HL-60 (cell line): ENCODE data around the gene ZFP69.

Experiments
- DNase-seq, 2 experiments: peaks; one replicate each; pipeline ENCODE4 v3.0.0-alpha.2; 2010 to 2020; ENCODE audit warnings: low read depth in 1 of 2, low spot score in 1 of 2
- H3K27ac ChIP-seq: fragments of 250-450 bp; sonication (Bioruptor Pico); replicated peaks from 2 replicates; pipeline ENCODE4 v1.5.1; 2020; ENCODE audit warnings: mild to moderate bottlenecking, moderate library complexity
- H3K27me3 ChIP-seq: fragments of 250-450 bp; sonication (Bioruptor Pico); 2 replicates; pipeline ENCODE4 v1.5.1; 2021; ENCODE audit warnings: mild to moderate bottlenecking, moderate library complexity; ENCODE audit not compliant: insufficient read depth, poor library complexity, severe bottlenecking
- H3K4me3 ChIP-seq: replicated peaks from 2 replicates; pipeline ENCODE4 v1.5.1; 2011; ENCODE audit warnings: mild to moderate bottlenecking, control low read depth, low read length; ENCODE audit not compliant: insufficient read depth
- GABPA ChIP-seq: IDR thresholded peaks from 2 replicates; pipeline ENCODE4 v1.6.1; 2012; ENCODE audit warnings: low read depth
- POLR2AphosphoS5 ChIP-seq: IDR thresholded peaks from 2 replicates; pipeline ENCODE4 v1.6.1; 2012; ENCODE audit warnings: low read depth
- SPI1 ChIP-seq: IDR thresholded peaks from 2 replicates; pipeline ENCODE4 v1.6.1; 2012; ENCODE audit warnings: low read depth, mild to moderate bottlenecking, borderline replicate concordance
- TF ChIP-seq, protein P1 (sequence below): IDR thresholded peaks from one replicate; pipeline ENCODE4 v1.5.1; 2011; ENCODE audit warnings: low read length, control low read depth, inconsistent platforms; ENCODE audit not compliant: insufficient read depth
- TF ChIP-seq, protein P2 (sequence below): IDR thresholded peaks from 2 replicates; pipeline ENCODE4 v1.6.1; 2012; ENCODE audit warnings: low read depth; ENCODE audit not compliant: insufficient replicate concordance

Gene ZFP69

DNA sequence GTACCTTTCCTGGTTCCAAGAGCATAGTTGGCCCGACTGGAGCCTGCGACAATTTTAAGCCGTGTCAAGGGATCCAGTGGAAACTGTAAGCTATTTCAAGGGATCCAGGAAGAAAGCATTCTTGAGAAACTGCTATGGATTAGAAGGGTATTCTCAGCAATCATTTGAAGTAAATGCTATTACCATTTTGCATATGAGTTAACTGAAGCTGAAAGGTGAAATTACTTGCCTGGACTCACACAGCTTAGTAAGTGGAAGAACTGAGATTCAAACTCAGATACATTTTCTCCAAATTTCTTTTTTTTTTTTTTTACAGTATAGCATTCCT, 54.9 kb downstream of the ZFP69 start:
- Histone ChIP-seq H3K27ac (peak overlapping the region; percentile 79), H3K4me3 (peak overlapping the region; percentile 63), H3K27me3 (no peaks in the 10 kb centered on the region)
- no peak for DNase-seq
- TF ChIP-seq GABPA (no peak), SPI1 (no peak), POLR2AphosphoS5 (no peak)
- TF ChIP-seq, protein P1, sequence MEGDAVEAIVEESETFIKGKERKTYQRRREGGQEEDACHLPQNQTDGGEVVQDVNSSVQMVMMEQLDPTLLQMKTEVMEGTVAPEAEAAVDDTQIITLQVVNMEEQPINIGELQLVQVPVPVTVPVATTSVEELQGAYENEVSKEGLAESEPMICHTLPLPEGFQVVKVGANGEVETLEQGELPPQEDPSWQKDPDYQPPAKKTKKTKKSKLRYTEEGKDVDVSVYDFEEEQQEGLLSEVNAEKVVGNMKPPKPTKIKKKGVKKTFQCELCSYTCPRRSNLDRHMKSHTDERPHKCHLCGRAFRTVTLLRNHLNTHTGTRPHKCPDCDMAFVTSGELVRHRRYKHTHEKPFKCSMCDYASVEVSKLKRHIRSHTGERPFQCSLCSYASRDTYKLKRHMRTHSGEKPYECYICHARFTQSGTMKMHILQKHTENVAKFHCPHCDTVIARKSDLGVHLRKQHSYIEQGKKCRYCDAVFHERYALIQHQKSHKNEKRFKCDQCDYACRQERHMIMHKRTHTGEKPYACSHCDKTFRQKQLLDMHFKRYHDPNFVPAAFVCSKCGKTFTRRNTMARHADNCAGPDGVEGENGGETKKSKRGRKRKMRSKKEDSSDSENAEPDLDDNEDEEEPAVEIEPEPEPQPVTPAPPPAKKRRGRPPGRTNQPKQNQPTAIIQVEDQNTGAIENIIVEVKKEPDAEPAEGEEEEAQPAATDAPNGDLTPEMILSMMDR, result no peak
- TF ChIP-seq, protein P2, sequence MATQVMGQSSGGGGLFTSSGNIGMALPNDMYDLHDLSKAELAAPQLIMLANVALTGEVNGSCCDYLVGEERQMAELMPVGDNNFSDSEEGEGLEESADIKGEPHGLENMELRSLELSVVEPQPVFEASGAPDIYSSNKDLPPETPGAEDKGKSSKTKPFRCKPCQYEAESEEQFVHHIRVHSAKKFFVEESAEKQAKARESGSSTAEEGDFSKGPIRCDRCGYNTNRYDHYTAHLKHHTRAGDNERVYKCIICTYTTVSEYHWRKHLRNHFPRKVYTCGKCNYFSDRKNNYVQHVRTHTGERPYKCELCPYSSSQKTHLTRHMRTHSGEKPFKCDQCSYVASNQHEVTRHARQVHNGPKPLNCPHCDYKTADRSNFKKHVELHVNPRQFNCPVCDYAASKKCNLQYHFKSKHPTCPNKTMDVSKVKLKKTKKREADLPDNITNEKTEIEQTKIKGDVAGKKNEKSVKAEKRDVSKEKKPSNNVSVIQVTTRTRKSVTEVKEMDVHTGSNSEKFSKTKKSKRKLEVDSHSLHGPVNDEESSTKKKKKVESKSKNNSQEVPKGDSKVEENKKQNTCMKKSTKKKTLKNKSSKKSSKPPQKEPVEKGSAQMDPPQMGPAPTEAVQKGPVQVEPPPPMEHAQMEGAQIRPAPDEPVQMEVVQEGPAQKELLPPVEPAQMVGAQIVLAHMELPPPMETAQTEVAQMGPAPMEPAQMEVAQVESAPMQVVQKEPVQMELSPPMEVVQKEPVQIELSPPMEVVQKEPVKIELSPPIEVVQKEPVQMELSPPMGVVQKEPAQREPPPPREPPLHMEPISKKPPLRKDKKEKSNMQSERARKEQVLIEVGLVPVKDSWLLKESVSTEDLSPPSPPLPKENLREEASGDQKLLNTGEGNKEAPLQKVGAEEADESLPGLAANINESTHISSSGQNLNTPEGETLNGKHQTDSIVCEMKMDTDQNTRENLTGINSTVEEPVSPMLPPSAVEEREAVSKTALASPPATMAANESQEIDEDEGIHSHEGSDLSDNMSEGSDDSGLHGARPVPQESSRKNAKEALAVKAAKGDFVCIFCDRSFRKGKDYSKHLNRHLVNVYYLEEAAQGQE, result no peak

GRCh38 chr1:40532844-40533424, 55.8 kb downstream of the ZFP69 start:
- Histone ChIP-seq H3K4me3 (no peak overlapping the region), H3K27ac (no peak overlapping the region), H3K27me3 (no peaks in the 10 kb centered on the region)
- peak; percentile 56 to 69 for DNase-seq
- TF ChIP-seq SPI1, result no peak; the same call in 1 of the 2 replicates
- TF ChIP-seq POLR2AphosphoS5, result no peak
- TF ChIP-seq, protein P2, result no peak
- TF ChIP-seq, protein P1, result peak; percentile 71
- TF ChIP-seq GABPA, result no peak

DNA sequence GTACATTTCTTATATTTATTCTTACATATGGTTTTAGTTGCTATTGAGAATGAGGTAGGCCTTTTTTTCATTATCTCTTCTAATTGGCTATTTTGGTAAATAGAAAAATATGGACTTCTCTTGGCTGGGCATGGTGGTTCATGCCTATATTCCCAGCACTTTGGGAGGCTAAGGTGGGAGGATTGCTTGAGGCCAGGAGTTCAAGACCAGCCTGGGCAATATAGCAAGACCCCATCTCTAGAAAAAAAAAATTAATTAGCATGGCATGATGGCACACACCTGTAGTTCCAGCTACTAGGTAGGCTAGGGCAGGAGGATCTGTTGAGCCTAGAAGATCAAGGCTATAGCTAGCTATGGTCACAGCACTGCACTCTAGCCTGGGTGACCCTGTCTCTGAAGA, 57.5 kb downstream of the ZFP69 start:
- DNase-seq, result no peak
- no peak overlapping the region for H3K4me3 ChIP-seq
- TF ChIP-seq POLR2AphosphoS5 (no peak), SPI1 (no peak), GABPA (no peak)
- TF ChIP-seq, protein P2, result no peak
- TF ChIP-seq, protein P1, result no peak
- H3K27me3 ChIP-seq, result no peaks in the 10 kb centered on the region
- no peak overlapping the region for H3K27ac ChIP-seq
